Neural crest cell (in vitro differentiated cells): Measurements from ENCODE around the gene EIF1AX. TPM values are rescaled to one million over a fixed set of nuclear protein-coding genes. Genes with fewer than 3 reads are reported as not detected.

Experiments used
- DNase-seq: peaks from one replicate; pipeline ENCODE4 v3.0.0; 2021; ENCODE audit warnings: low read depth, mixed read lengths, low spot score
- H3K27ac Mint-ChIP-seq: one replicate; pipeline ENCODE4 v1.8.0; 2021; ENCODE audit warnings: mild to moderate bottlenecking, mixed read lengths; ENCODE audit not compliant: unreplicated experiment
- H3K27me3 Mint-ChIP-seq: 2 replicates; pipeline ENCODE4 v1.8.0; 2021; ENCODE audit warnings: low read depth, mild to moderate bottlenecking, mixed read lengths
- H3K36me3 Mint-ChIP-seq: 2 replicates; pipeline ENCODE4 v1.8.0; 2021; ENCODE audit warnings: low read depth, mild to moderate bottlenecking, mixed read lengths
- H3K4me1 Mint-ChIP-seq: 2 replicates; pipeline ENCODE4 v1.8.0; 2021; ENCODE audit warnings: mixed read lengths
- H3K4me3 Mint-ChIP-seq: one replicate; pipeline ENCODE4 v1.8.0; 2021; ENCODE audit warnings: mild to moderate bottlenecking, mixed read lengths
- H3K9me3 Mint-ChIP-seq: 2 replicates; pipeline ENCODE4 v1.8.0; 2021; ENCODE audit warnings: mixed read lengths
- total RNA-seq: library from RNA; stranded (reverse); gene quantifications from 2 replicates; pipeline ENCODE4 v1.2.1, GENCODE V29; 2021
- TF ChIP-seq, protein P1 (sequence below): fragments of 200-600 bp; sonication (generic); conservative IDR thresholded peaks from 2 replicates; pipeline ENCODE4 v1.5.0; 2021; ENCODE audit warnings: antibody characterized with exemption, mild to moderate bottlenecking

The EIF1AX gene
- total RNA-seq, 1 donor from 2014 or later: 109 TPM

DNA sequence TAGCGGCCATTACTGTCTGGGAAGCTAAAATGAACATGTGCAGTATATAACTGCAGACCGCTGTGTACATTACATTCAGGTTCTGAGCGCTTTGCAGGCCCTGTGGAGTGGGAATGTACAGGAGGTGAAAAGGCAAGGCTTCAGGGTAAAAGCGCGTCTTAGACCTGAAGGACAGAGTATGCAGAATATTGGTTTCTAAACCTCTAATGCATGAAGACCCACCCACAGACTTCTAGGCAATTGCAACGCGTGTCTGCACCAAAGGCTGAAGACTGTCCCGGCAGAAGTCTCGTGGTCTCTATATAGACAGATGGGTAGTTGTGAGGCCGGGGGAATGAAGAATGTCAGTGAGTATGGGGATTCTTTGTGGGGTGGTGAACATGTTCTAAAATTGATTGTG lies 30.4 kb downstream of the EIF1AX start:
- no peak overlapping the region for H3K27ac Mint-ChIP-seq
- DNase-seq: no peak
- no peaks in the 10 kb centered on the region for H3K9me3 Mint-ChIP-seq
- TF ChIP-seq, protein P1, sequence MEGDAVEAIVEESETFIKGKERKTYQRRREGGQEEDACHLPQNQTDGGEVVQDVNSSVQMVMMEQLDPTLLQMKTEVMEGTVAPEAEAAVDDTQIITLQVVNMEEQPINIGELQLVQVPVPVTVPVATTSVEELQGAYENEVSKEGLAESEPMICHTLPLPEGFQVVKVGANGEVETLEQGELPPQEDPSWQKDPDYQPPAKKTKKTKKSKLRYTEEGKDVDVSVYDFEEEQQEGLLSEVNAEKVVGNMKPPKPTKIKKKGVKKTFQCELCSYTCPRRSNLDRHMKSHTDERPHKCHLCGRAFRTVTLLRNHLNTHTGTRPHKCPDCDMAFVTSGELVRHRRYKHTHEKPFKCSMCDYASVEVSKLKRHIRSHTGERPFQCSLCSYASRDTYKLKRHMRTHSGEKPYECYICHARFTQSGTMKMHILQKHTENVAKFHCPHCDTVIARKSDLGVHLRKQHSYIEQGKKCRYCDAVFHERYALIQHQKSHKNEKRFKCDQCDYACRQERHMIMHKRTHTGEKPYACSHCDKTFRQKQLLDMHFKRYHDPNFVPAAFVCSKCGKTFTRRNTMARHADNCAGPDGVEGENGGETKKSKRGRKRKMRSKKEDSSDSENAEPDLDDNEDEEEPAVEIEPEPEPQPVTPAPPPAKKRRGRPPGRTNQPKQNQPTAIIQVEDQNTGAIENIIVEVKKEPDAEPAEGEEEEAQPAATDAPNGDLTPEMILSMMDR: no peak
- no peaks in the 10 kb centered on the region for H3K36me3 Mint-ChIP-seq
- peaks cover 4% of the 10 kb centered on the region for H3K4me1 Mint-ChIP-seq
- no peak overlapping the region for H3K4me3 Mint-ChIP-seq
- peaks cover 17% of the 10 kb centered on the region for H3K27me3 Mint-ChIP-seq

DNA sequence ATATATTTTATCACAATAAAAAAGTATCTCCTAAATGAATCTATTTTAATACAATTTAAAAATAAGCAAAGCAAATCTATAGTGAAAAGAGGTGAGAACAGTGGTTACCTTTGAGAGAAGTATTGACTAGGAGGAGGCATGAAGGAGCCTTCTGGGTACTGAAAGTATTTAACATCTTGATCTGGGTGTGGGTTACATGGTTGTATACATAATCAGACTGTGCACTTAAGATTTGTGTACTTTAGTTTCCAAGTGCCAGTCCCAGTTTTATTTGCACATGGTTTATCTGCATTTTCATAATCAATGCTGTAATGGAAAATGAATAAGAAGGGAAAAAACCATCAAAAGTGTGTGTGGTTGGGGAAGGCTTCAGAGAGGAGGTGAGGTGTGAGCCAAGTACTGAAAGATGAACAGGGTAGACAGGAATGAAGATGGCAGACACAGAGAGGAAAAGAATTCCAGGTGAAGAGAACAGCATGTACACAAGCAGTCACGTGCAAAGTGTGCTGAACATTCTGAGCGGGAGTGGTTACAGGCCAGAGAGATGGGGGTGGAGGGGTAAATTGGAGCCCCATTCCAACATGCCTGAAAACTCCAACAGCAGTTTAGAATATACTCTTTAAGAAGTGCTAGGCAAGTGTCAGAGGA lies 39.6 kb downstream of the EIF1AX start:
- Mint-ChIP-seq H3K4me3 (no peak overlapping the region), H3K27me3 (no peaks in the 10 kb centered on the region), H3K36me3 (no peaks in the 10 kb centered on the region), H3K4me1 (no peaks in the 10 kb centered on the region), H3K9me3 (no peaks in the 10 kb centered on the region), H3K27ac (no peak overlapping the region)
- DNase-seq: no peak
- TF ChIP-seq, protein P1: no peak

DNA sequence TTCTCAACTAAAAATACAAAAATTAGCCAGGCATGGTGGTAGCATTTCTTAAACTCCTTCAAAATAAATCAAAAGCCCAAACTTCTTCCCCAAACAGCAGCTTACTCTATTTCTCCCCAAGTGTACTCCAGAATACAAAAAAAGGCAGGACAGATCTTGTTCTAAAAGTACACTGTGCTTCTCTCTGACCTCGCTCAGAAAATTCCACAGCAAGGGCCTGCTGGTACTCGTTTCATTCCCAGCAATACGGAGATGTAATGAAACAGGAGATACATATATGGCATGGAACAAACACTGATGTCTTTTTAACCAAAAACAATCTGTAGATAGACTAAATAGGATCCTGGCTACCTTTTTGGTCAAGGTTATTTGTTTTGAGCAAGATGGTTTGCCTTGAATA lies 50.1 kb downstream of the EIF1AX start:
- TF ChIP-seq, protein P1: no peak
- Mint-ChIP-seq H3K4me1 (no peaks in the 10 kb centered on the region), H3K36me3 (no peaks in the 10 kb centered on the region), H3K4me3 (no peak overlapping the region), H3K27ac (no peak overlapping the region), H3K9me3 (peaks cover 6% of the 10 kb centered on the region), H3K27me3 (no peaks in the 10 kb centered on the region)
- DNase-seq: no peak

DNA sequence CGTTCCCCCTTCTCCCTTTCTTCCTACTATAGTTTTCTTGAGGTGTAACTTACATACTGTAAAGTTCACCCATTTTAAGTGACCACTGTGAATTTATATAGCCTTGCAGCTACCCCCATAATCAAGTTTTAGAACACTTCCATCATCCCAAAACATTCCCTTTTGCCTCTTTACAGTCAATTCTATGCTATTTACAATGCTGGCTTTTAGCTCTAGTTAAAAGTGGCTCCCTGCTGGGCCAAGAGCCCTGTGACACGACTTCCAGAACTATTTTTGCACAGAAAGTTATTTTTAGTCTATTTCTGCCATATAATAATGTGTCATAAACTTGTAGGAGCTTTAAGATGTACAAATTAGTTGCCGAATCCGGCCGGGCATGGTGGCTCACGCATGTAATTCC lies 51.8 kb downstream of the EIF1AX start:
- H3K9me3 Mint-ChIP-seq: peaks cover 4% of the 10 kb centered on the region
- no peak overlapping the region for H3K4me3 Mint-ChIP-seq
- no peak for DNase-seq
- TF ChIP-seq, protein P1: no peak
- H3K27ac Mint-ChIP-seq: no peak overlapping the region
- H3K36me3 Mint-ChIP-seq: no peaks in the 10 kb centered on the region
- no peaks in the 10 kb centered on the region for H3K27me3 Mint-ChIP-seq
- no peaks in the 10 kb centered on the region for H3K4me1 Mint-ChIP-seq

DNA sequence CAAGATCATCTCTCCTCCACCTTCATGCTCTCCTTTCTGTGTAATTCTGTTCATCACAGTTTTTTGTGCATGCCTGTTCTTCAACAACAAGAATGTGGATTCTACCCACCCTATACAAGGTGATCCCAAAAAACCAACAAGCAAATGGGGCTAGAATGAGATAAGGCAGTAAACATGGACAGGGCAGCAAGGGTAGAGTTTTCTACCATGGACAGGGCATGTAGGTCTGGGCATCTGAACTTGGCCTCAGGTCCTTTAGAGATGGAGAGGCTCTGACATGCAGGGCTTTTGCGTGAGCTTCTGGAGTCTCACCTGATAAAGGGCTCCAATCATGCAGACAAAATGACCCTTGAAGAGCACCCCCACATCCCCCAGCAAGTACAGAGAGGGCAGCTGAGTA lies 61.4 kb downstream of the EIF1AX start:
- no peaks in the 10 kb centered on the region for H3K27me3 Mint-ChIP-seq
- H3K4me1 Mint-ChIP-seq: no peaks in the 10 kb centered on the region
- no peak overlapping the region for H3K4me3 Mint-ChIP-seq
- TF ChIP-seq, protein P1: no peak
- no peaks in the 10 kb centered on the region for H3K36me3 Mint-ChIP-seq
- DNase-seq: no peak
- H3K9me3 Mint-ChIP-seq: peaks cover 2% of the 10 kb centered on the region
- no peak overlapping the region for H3K27ac Mint-ChIP-seq

Other genes starting within 250 kb of the EIF1AX start
- 7.6 and 8.9 TPM in 2 replicates for gene BCLAF3, start 150.8 kb downstream of the EIF1AX start, total RNA-seq
- 6.5 TPM in 2 replicates for gene MAP7D2, start 24.9 kb downstream of the EIF1AX start, total RNA-seq
- gene RPS6KA3, start 125.1 kb upstream of the EIF1AX start, total RNA-seq: 26.0 and 28.7 TPM in 2 replicates